ENCODE measurements around the gene FGGY.
"Not testable (repeated sequence)": the region's sequence is repeated elsewhere in the genome, so short reads cannot be mapped to it uniquely, and the experiment has no call there.

FGGY gene

DNA sequence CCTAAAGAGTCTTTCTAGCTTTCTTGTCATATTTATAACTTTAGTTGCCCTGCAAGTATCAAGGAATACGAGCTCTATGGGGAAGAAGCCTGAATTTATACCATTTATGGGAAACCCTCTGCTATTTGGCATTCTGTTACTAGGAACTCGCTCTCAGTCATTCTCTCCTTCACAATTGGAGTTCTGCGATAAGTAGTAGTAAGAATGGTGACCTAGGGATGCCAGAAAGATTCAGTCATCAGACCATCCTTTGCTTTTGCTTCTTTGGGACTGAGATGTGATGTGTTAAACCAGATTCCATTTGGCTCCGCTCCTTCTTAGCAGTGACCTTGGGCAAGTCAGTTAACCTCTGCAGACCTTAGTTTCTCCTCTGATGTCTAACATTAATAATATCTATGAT is 256.5 kb downstream of the FGGY start:
- TF ChIP-seq CTCF (conservative IDR thresholded peaks at IDR 0.05; ENCODE audit: low read depth, low read length): no peak
- H3K4me3 ChIP-seq (ENCODE audit: low read length): no peak overlapping the region
- DNase-seq (ENCODE audit: low read depth): no peak

- TF ChIP-seq CTCF (conservative IDR thresholded peaks at IDR 0.05; ENCODE audit: low read depth, low read length): no peak
These were observed 257.2 kb downstream of the FGGY start for GRCh38 chr1:59554011-59554663.

GRCh38 chr1:59554752-59555151 is 257.9 kb downstream of the FGGY start:
- no peak for TF ChIP-seq CTCF (conservative IDR thresholded peaks at IDR 0.05; ENCODE audit: low read depth, low read length)
- no peak overlapping the region for H3K4me3 ChIP-seq (ENCODE audit: low read length)
- DNase-seq (ENCODE audit: low read depth): no peak

More at GRCh38 chr1:59554011-59554663, 257.2 kb downstream of the FGGY start:
- no peak for DNase-seq (ENCODE audit: low read depth)
- no peak overlapping the region for H3K4me3 ChIP-seq (ENCODE audit: low read length)

DNA sequence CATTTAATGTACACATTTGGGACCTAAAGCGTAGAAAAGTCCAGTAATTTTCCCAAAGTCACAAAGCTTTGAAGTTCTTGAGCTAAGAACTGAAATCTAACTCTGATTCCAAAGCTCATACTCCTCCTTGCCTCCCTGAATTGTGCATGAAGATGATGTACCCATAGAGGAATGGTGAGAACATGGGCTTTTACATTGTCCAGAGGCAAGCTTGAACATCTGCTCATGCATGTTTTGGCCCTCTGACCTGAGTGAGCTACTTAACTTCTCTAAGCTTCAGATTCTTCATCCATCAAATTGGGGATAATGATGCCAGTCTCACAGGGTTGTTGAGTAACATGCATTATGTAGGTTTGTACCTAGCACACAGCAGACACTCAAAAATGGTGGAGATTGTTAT is 259.5 kb downstream of the FGGY start:
- DNase-seq (ENCODE audit: low read depth): no peak
- no peak for TF ChIP-seq CTCF (conservative IDR thresholded peaks at IDR 0.05; ENCODE audit: low read depth, low read length)
- no peak overlapping the region for H3K4me3 ChIP-seq (ENCODE audit: low read length)

DNA sequence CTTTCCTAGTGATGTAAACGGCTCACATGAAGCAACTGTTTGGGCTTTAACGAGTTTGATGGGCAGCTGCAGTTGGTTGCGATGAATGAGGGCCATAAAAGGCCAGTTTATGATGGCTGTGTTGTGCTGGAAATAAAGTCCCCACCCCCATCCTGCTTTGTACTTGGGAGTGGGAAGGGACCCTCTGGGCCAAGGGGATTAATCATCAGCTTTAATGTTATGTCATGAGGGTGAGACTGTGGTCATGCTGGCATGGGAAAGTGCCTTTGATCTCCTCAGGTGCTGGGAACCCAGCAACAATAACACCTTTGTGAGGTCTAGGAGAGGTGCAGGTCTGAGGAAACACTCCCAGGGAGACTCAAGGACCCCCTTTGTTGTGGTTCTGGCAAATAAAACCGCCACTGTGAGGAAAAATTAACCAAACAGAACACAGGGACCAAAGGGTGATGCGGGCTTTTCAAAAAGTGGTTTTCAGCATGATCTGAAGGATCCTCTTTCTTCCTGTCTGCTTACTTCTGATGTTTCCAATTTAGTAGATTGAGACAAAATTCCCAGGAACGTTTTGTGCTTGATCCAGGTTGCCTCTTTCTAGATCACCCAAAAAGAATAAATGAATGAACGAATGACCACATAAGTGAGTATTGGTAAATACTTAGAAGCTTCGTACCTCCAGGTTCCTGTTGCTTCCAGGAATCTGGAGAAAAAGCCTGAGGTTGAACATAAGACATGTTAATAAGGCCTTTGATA is 260.1 kb downstream of the FGGY start:
- H3K4me3 ChIP-seq (ENCODE audit: low read length): no peak overlapping the region
- no peak for TF ChIP-seq CTCF (conservative IDR thresholded peaks at IDR 0.05; ENCODE audit: low read depth, low read length)
- peak; percentile 20 for DNase-seq (ENCODE audit: low read depth)

DNA sequence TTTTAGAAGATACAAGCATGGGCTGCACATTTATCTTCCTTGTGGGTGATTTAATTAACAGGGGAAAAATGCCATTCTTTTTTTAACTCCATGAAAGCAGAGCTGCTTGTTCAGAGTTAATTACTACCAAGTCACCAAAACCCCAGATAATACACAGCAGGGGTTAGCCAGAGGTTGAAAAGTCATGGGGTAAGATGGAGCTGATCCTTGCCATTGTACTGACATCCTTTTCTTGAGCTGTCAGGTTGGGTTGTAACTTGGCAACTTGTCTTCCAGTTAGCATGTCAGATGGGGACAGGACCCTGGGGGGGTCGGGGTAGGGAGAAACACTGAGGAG is 260.6 kb downstream of the FGGY start:
- H3K4me3 ChIP-seq (ENCODE audit: low read length): no peak overlapping the region
- DNase-seq (ENCODE audit: low read depth): no peak
- no peak for TF ChIP-seq CTCF (conservative IDR thresholded peaks at IDR 0.05; ENCODE audit: low read depth, low read length)

GRCh38 chr1:59558580-59558979 is 261.7 kb downstream of the FGGY start:
- H3K4me3 ChIP-seq (ENCODE audit: low read length); DNase-seq (ENCODE audit: low read depth): not testable (repeated sequence)

Data from retinal pigment epithelial cell (primary cell).